Stimulated activated CD4-positive, alpha-beta T cell treated with anti-CD3 and anti-CD28 coated beads, Interleukin-2, amount 100 ng/mL, for 24 hours (primary cell): ENCODE measurements around the gene BTBD9.

Experiments used
- DNase-seq, 2 donors: peaks; one replicate each; pipeline ENCODE4 v3.0.0-alpha.2; 2020

The BTBD9 gene

GRCh38 chr6:38169221-38169976 lies 470.3 kb downstream of the BTBD9 start:
- no peak for DNase-seq

DNA sequence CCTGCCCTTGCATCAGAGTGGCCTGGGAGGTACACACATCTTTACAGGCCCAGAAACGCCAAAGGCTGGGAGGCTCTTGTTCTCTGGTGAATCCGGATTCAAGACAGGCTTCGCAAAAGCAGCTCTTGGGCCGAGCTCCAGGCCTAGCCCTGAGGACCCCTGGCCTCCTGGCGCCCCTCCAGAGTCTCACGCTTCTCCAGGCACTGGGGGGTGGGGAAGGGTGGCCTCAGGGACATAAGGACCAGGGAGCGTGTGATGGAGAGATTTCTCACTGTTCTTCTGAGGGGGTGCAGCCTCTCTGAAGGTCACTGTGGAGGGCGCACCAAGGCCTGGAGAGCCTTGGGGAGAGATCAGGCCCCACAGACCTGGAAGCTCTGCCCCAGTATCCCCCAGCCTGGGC lies 471.0 kb downstream of the BTBD9 start:
- no peak for DNase-seq

DNA sequence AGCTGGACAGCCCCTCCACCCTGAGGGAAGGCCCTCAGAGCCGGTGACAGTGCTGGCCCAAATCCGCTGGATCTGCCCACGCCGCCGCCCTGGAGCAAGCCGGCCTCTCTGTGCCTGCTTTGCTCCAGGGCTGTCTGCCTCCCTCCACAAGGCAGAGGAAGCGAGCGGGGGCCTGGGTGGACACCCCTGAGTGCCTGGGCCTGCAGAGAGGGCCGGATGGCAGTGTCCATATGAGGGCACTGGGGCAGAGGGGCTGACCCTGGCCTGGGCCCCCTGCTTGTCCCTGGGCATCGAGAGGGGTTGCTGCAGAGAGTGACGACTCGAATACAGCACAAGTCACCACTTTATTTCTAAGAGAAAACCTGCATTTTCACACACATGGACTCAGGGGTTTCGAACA lies 471.6 kb downstream of the BTBD9 start:
- no peak for DNase-seq

GRCh38 chr6:38167598-38167997 lies 472.1 kb downstream of the BTBD9 start:
- no peak for DNase-seq

- no peak for DNase-seq
These were observed 473.1 kb downstream of the BTBD9 start for GRCh38 chr6:38166411-38167240.

GRCh38 chr6:38164671-38165108 lies 475.0 kb downstream of the BTBD9 start:
- no peak for DNase-seq

GRCh38 chr6:38164131-38164481 lies 475.6 kb downstream of the BTBD9 start:
- no peak for DNase-seq

- no peak for DNase-seq
These were observed 476.3 kb downstream of the BTBD9 start for GRCh38 chr6:38163186-38164130.

- no peak for DNase-seq
These were observed 477.1 kb downstream of the BTBD9 start for GRCh38 chr6:38162493-38163185.

DNA sequence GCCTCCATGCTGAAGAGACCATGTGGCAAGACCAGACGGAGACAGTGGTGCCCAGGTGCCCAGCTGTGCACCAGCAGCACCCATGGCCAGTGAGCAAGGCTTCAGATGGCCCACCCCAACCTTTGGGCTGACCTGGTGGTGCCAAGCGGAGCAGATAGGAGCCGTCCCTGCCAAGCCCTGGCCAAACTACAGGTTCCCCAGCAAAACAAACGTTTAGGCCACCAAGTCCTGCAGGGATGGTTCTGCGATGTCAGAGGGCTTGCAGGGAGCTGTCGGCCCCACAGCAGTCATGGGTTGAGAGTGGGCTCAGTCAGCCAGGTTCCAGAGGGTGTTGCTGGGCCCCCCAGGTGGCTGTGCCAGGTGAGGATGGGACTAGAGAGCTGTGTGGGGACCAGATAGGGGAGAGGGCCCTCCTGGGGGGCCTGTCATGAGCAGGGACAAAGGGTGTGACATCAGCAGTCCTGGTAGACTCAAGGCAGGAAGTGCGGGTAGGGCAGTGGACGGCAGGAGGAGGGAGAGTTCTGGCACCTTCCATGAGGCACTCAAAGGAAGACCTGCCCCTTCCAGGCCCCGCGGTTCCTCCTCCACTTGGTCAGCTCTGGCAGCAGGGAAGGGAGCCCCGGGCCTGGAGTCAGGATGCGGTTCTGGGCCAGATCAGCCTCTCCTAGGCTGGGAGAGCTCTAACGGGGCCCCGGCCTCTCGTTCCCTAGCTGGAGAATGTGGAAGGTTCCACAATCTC lies 477.8 kb downstream of the BTBD9 start:
- no peak for DNase-seq

GRCh38 chr6:38161331-38161730 lies 478.4 kb downstream of the BTBD9 start:
- no peak for DNase-seq

DNA sequence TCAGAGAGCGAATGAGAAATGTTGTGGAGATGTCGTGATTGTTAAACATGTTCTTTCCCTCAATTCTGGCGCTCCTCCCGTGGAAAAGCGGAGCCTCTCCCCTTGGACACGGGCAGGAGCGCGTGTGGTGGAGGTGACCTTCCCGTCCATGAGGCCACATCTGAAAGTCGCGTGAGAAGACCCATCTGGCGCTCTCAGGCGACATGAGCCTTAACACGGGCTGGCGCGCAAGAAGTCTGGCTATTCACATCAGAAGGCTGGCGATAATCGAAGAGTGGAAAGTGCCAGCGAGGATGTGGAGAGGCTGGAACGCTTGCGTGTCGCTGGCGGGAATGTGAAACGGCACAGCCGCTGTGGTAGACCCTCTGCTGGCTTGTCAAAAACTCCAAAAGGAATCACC lies 478.9 kb downstream of the BTBD9 start:
- no peak for DNase-seq

- no peak for DNase-seq
These were observed 480.1 kb downstream of the BTBD9 start for GRCh38 chr6:38159596-38159995.

- DNase-seq = no peak
These were observed 480.9 kb downstream of the BTBD9 start for GRCh38 chr6:38158762-38159350.

DNA sequence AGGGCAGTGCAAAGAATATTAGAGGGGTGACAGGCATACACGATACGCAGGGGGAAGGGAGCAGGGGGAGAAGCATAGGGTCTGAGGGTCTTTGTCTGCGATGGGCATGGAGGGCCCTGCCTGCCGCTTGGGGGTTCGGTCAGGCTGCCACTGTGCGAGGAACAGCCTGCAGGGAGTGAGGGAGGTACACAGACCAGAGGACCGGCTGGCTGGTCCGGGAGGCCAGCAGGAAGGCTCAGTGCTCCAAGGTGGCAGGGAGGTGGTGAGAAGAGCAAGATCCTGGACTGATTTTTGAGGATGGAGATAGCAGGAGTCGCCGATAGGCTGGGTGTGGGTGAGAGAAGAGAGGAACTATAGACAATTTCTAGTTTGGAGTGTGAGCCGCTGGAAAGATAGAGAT lies 481.8 kb downstream of the BTBD9 start:
- DNase-seq = no peak

GRCh38 chr6:38156818-38157565 lies 482.7 kb downstream of the BTBD9 start:
- DNase-seq = no peak

GRCh38 chr6:38155621-38156204 lies 484.0 kb downstream of the BTBD9 start:
- no peak for DNase-seq

DNA sequence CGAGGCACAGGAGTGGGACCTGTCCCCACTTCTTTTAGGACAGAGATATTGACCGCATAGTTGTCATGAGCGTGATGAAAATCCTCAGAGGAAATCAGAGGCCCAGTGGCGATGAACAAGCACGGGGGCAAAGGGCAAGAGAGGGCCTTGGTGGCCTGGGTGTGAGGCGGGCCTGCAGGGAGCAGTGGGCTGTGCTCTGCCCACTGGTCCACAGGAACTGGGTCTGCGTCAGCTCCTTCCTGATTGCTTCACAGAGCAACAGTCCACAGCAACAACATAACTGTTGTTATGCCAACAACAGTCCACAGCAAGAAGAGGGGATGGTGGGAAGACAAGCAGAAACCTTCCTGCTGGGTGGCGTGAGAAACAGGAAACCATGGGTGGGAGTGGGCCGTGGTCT lies 484.6 kb downstream of the BTBD9 start:
- no peak for DNase-seq

DNA sequence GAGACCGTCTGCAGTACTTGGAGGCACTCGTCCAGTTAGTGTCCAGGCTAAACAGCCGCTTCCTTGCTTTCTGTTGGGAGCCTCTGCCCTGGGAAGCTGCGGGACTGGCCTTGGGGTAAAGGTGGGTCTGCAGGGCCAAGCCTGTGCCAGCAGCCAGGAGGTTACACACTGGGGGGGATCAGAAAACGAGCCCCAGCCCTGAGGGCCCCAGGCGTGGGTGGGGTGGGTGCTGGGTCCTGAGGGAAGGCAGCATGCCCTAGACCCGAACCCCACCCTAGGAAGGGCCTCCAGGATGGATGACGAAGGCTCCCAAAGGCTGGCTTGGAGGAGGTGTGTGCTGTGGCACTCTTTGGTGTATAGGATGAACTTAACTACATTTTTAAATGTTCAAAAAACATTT lies 485.0 kb downstream of the BTBD9 start:
- DNase-seq = no peak

DNA sequence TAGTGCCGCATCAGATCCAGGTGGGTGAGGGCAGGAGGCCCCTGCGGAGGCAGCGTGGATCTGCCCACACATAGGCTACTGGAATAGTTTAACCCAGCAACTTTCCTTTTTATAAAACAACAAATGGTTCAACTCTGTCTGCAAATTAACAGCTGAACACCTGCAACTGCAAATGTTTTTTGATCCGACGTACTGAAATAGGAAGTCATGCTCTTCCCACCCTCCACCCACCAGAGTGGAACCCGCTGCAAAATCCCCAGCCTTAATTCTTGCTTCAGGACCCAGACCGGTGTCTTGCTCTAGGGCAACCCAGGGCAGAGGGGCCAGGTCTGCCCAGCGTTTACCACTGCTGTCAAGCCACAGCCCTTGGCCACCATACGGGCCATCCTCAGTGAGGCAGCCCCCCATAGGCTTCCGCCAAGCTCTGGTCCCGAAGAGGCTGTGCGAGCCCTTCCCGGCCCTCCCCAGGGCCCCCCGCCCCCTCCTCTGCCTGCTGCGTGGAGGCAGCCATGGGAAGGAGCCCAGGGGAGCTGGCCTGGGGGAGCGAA lies 485.9 kb downstream of the BTBD9 start:
- no peak for DNase-seq
